GM21529 (cell line): ENCODE results near the gene AK4.

Experiments
- ATAC-seq: cut with Tn5 transposase; IDR thresholded peaks from one replicate; pipeline ENCODE4 v1.9.1; 2021; ENCODE audit not compliant: unreplicated experiment

AK4 gene

DNA sequence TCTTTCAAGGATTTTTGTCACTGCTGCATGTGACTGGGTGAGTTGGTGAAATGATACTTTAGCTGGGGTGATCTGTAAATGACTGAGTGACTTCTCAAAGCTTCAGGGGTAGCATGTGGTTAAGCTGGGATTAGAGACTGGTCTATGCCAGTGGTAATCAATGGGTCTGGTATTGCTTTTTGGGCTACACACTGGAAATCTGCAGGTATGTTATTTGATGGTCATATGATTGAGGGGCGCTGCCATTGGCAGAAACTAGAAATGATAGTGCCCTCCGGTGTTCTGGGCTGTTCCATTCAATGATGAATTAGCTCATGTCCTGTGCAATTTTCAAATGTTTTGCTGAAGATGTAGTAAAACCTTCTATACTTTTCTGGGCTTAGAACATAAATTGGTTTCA is 121.6 kb downstream of the AK4 start:
- ATAC-seq = no peak

DNA sequence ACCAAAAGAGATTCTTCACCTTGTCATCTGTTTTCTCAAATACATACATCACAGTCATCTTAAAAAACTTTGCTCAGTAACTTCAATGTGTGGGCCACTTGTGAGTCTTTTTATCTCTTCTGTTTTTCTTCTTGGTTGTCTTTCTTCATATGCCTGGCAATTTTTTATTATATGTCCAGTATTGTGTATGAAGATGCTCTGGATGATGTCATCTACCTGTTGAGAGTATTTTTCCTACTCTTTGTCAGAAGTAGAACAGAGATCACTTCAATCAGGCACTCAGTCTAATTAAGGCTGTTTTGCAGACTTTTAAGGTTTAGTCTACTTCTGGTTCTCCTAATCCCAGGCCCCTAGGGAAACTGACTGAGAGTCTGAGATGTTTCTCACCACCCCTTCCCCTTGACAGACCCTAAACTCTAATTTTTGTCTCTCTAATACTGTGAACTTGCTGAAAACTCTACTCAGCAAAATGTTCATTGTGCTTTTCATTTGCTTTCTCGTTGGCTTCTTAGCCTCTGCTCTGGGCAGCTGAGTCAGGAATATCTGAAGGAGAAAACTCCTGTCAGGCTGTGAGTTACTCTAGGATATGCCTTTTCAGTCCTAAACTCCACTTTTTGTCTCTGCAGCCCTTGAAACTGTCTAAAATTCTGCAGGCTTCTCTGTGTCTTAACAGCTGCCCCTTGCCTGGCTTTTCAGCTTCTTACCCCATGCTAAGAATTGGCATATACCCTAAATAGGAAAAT is 128.4 kb downstream of the AK4 start:
- no peak for ATAC-seq

DNA sequence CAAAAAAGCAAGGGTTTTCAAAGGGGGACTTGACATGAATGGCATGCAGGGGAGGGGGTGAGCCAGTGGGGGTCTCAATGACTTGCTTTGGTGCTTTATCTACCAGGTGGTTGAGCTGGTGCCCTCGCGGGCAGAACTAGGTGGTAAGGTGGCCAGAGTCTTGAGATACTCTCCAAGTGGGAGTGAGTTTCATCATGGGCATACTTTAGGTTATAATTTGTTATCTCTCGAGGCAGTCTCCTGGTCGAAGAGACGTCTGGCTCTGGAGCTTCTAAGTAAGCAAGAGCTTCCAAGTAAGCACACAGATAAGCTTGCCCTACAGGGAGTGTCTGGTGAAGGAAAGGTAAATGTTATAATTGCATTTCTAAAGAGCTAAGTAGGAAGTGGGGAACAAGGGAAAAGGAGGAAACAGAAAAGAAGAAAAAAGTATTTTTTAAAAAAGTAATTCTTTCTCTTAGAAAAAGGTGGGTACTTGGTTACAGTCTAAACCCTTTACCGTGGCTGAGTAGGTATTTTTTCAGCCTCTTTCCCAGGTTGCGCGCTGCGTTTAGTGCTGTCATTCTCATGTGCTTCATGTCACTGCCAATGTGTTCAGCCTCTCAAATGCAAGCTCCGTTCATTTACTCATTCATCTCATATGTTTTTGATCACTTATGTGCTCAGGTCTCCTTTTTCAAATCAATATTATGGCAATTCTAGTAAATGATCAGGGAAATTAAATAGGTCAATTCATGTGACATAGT is 129.8 kb downstream of the AK4 start:
- ATAC-seq = no peak

DNA sequence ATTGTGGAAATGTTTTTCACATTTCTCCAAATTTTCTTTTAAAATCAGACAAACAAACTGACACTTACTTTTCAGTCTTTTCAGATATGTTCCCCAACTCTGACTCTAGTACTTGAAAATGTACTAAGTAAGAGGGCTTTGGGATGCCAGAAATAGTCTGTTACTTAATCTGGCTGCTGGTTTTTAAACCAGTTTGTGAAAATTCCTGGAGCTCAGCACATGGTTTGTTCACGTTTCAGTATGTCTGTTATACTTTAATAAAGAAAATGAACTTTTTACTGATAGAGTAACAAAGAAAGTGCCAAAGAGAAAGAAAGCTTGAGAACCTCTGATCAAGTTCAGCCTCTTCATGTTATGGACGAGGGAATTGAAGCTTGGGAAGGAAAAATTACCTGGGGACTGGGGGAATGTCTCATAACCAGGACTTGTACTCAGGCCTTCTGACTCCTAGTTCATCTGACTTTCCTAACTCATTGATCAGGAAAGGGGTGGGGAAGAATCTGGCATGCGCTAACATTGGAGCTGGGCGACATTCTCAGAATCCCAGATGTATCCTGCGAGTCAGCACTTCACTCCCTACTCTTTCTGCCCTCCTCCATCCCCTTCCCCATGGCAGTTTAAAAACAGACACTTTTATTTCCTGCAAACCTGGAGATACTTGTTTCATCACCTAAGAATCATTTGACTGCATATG is 130.5 kb downstream of the AK4 start:
- no peak for ATAC-seq

DNA sequence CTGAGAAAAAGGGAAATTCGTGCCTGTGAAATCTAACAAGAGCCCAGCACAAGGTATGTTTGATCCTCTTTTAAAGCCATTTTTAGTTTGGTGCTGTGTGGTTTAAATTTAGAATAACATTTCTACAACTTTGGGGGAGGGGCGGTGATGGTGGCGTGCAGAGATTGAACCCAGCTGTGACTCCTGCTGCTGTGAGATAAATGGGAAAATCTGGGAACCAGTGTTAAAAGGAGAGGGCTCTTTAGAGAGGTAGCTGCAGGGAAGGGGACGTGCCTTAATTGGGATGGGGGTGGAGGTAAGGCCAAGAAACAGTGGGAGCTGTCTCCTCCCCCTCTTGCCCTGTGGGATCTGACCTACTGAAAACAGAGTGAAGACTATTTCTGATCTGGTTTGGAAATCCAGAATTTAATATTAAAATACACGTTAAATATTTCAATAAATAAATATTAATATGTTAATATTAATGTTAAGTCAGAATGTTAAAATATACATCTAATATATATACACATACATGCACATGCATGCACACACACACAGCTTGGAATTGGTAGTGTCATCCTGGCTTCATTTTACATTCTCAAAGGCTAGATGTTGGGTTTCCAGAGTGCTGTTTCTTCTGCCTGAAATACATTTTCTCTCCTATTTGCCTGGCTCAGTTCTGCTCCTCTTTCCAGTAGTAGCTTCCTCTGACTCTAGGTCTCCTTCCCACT is 131.2 kb downstream of the AK4 start:
- no peak for ATAC-seq
